H1 (cell line): Measurements from ENCODE around the gene ABI1. TPM values are rescaled to one million over a fixed set of nuclear protein-coding genes. Genes with fewer than 3 reads are reported as not detected.
A peak's percentile ranks its signal among the peaks of the same experiment; 100 is the strongest.

Experiments used
- ATF2 ChIP-seq: IDR thresholded peaks from 2 replicates; pipeline ENCODE4 v1.6.1; 2012; ENCODE audit warnings: low read length, inconsistent platforms
- BCL11A ChIP-seq, 2 experiments: IDR thresholded peaks; one replicate each; pipeline ENCODE4 v1.6.1; 2011; ENCODE audit warnings: low read depth in 2 of 2, low read length in 2 of 2, mild to moderate bottlenecking in 2 of 2
- CHD7 ChIP-seq: fragments of 300-600 bp; sonication (generic); IDR thresholded peaks from 2 replicates; pipeline ENCODE4 v1.7.1; 2012; ENCODE audit warnings: low read length, moderate library complexity, mild to moderate bottlenecking, inconsistent platforms; ENCODE audit not compliant: insufficient replicate concordance
- HDAC6 ChIP-seq: IDR thresholded peaks from one replicate; pipeline ENCODE4 v1.7.1; 2012; ENCODE audit warnings: low read depth, mild to moderate bottlenecking, inconsistent platforms, low read length, moderate library complexity
- KDM1A ChIP-seq: fragments of 200-600, 300-600 bp; sonication (generic); IDR thresholded peaks from 2 replicates; pipeline ENCODE4 v1.7.1; 2016; ENCODE audit warnings: mild to moderate bottlenecking, low read length, borderline replicate concordance
- MAFK ChIP-seq: IDR thresholded peaks from 2 replicates; pipeline ENCODE4 v1.6.1; 2012; ENCODE audit warnings: low read depth, mild to moderate bottlenecking, improper control_type of control experiment, low read length
- SIX5 ChIP-seq: IDR thresholded peaks from 2 replicates; pipeline ENCODE4 v1.6.1; 2011; ENCODE audit warnings: mild to moderate bottlenecking, low read depth, low read length
- SUZ12 ChIP-seq: fragments of 200-600 bp; sonication (generic); IDR thresholded peaks from 2 replicates; pipeline ENCODE4 v1.6.1; 2012; ENCODE audit warnings: mild to moderate bottlenecking, inconsistent platforms, low read length, moderate library complexity, mixed read lengths
- TEAD4 ChIP-seq: IDR thresholded peaks from 2 replicates; pipeline ENCODE4 v1.6.1; 2012; ENCODE audit warnings: low read depth, low read length, inconsistent platforms, mixed read lengths
- polyA plus RNA-seq, 7 experiments: library from polyadenylated mRNA; depleted of rRNA in 3 of 7; stranded (reverse) in 5 of 7; unstranded in 2 of 7; fragments of >200 nt in 5 of 7; fragments of 200-250 nt in 2 of 7; gene quantifications; 1 replicate in 5 of 7; 2 replicates in 1 of 7; 4 replicates in 1 of 7; pipeline versions ENCODE4 v1.2.1 to v1.2.3, GENCODE V29; 2011 to 2013; ENCODE audit warnings: missing spikeins in 2 of 7, mixed read lengths in 2 of 7
- total RNA-seq: library from RNA; stranded (reverse); fragmentation: NEBNext Ultra II Directional; extraction: Animal tissue kit (Norgen Biotek cat#: 25700); gene quantifications from 2 replicates; pipeline ENCODE4 v1.2.1, GENCODE V29; 2021

The ABI1 gene
- total and polyA plus RNA-seq, 2 of the 8 experiments (the other 6 are each of a cell fraction or from before 2014, with no cell fraction given), result 35.4 to 37.0 TPM

DNA sequence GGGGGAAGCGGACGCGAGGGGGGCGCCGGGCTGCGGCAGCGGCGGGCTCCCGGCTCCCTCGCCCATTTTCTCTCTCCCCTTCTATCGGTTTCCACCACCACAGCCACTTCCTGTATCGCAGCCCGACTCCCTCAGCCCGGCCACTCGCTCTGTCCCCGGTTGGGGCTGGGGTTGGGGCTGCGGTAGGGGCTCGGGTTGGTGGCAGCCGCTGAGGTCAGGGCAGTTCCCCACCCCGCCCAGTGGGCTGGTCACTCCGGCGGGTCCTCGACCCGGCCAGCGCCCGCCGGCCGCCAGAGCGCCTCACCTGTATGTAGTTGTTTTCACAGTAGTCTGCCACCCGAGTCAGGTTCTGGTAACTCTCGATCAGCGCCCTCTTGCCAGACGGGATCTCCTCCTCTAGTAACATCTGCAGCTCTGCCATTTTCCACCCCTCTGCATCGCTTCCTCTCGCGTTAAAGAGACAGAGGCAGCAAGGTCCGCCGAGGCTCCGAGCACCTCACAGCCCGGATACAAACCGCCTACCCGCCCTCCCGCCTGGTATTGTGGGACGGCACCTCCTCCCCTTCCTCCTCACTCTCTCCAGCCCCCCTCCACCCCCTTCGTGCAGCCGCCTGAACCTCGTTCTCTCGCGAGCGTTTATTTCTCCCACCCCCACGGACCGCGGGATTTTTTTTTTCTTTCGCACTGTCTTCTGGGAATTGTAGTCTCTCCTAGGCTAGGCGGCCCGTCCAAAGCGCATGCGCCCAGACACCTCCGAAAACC, at the start of gene ABI1 (continued):
- TF ChIP-seq CHD7 (no peak), BCL11A (IDR thresholded peaks at IDR 0.05; ENCODE audit: low read depth in 2 of 2, low read length in 2 of 2) (no peak), SIX5 (peak; percentile 55), MAFK (no peak), TEAD4 (no peak), ATF2 (no peak), SUZ12 (no peak), KDM1A (no peak), HDAC6 (no peak)
